GM19035 (cell line): ENCODE results near the gene AQP1.

Source experiments
- ATAC-seq: cut with Tn5 transposase; IDR thresholded peaks from one replicate; pipeline ENCODE4 v1.9.1; 2021; ENCODE audit not compliant: unreplicated experiment

The AQP1 gene

GRCh38 chr7:30905078-30906012, 6.3 kb upstream of the AQP1 start:
- no peak for ATAC-seq

- ATAC-seq: no peak
Measured at GRCh38 chr7:30906014-30906413, 5.6 kb upstream of the AQP1 start.

- no peak for ATAC-seq
Measured at GRCh38 chr7:30906515-30907240, 5.0 kb upstream of the AQP1 start.

GRCh38 chr7:30907527-30908267, 4.0 kb upstream of the AQP1 start:
- no peak for ATAC-seq

- ATAC-seq: no peak
Measured at GRCh38 chr7:30908681-30909080, 3.0 kb upstream of the AQP1 start.

- no peak for ATAC-seq
Measured at GRCh38 chr7:30909431-30909830, 2.2 kb upstream of the AQP1 start.

GRCh38 chr7:30910411-30911073, 1.1 kb upstream of the AQP1 start:
- no peak for ATAC-seq

- no peak for ATAC-seq
Measured at GRCh38 chr7:30911133-30911532, 520 bp upstream of the AQP1 start.

GRCh38 chr7:30912021-30912730, 523 bp downstream of the AQP1 start:
- no peak for ATAC-seq

GRCh38 chr7:30912731-30912985, 1.0 kb downstream of the AQP1 start:
- ATAC-seq: no peak

- ATAC-seq: no peak
Measured at GRCh38 chr7:30912986-30913811, 1.5 kb downstream of the AQP1 start.

- no peak for ATAC-seq
Measured at GRCh38 chr7:30913821-30914515, 2.3 kb downstream of the AQP1 start.

- no peak for ATAC-seq
Measured at GRCh38 chr7:30914596-30914995, 2.9 kb downstream of the AQP1 start.

- ATAC-seq: no peak
Measured at GRCh38 chr7:30915005-30915601, 3.5 kb downstream of the AQP1 start.

- no peak for ATAC-seq
Measured at GRCh38 chr7:30915751-30916150, 4.1 kb downstream of the AQP1 start.

GRCh38 chr7:30916255-30916654, 4.6 kb downstream of the AQP1 start:
- ATAC-seq: no peak

- ATAC-seq: no peak
Measured at GRCh38 chr7:30916767-30917166, 5.1 kb downstream of the AQP1 start.

GRCh38 chr7:30917216-30917893, 5.7 kb downstream of the AQP1 start:
- no peak for ATAC-seq
